Kidney epithelial cell (primary cell): ENCODE results near the gene VSTM1. TPM values are rescaled to one million over a fixed set of nuclear protein-coding genes. Genes with fewer than 3 reads are reported as not detected.
"Not testable (repeated sequence)": the region's sequence is repeated elsewhere in the genome, so short reads cannot be mapped to it uniquely, and the experiment has no call there.

Experiments
- DNase-seq: peaks from one replicate; pipeline ENCODE4 v3.0.0-alpha.2; 2010; ENCODE audit warnings: low read depth
- H3K27me3 ChIP-seq: 2 replicates; pipeline ENCODE4 v1.6.0; 2011; ENCODE audit warnings: low read length; ENCODE audit not compliant: control insufficient read depth, insufficient read depth
- H3K36me3 ChIP-seq: 2 replicates; pipeline ENCODE4 v1.5.1; 2011; ENCODE audit warnings: low read length; ENCODE audit not compliant: control insufficient read depth, insufficient read depth
- H3K4me3 ChIP-seq: 2 replicates; pipeline ENCODE4 v1.5.1; 2011; ENCODE audit warnings: low read depth, mild to moderate bottlenecking, control low read depth, low read length
- total RNA-seq: library from RNA; depleted of rRNA; stranded (reverse); fragments of >200 nt; gene quantifications from 2 replicates; pipeline ENCODE4 v1.2.3, GENCODE V29; 2015
- TF ChIP-seq, protein P1 (sequence below): IDR thresholded peaks from 2 replicates; pipeline ENCODE4 v1.5.1; 2011; ENCODE audit warnings: mild to moderate bottlenecking, moderate library complexity, low read length, control low read depth, inconsistent platforms; ENCODE audit not compliant: insufficient read depth, poor library complexity, severe bottlenecking

VSTM1 gene
- total RNA-seq, 1 donor from 2014 or later: not detected

DNA sequence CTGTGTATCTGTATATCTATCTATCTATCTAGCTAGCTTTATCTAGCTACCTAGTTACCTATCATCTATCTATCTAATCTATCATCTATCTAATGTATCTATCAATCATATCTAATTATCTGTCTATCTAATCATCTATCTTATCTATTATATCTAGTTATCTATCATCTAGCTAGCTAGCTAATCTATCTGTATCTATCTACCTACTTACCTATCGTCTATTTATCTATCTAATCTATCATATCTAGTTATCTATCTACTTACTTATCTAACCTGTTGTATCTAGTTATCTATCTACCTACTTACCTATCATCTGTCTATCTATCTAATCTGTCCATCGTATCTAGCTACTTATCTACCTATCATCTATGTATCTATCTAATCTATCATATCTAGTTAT, 17.9 kb downstream of the VSTM1 start:
- Histone ChIP-seq H3K36me3 (no peaks in the 10 kb centered on the region), H3K4me3 (no peak overlapping the region), H3K27me3 (no peaks in the 10 kb centered on the region)
- DNase-seq: no peak
- TF ChIP-seq, protein P1, sequence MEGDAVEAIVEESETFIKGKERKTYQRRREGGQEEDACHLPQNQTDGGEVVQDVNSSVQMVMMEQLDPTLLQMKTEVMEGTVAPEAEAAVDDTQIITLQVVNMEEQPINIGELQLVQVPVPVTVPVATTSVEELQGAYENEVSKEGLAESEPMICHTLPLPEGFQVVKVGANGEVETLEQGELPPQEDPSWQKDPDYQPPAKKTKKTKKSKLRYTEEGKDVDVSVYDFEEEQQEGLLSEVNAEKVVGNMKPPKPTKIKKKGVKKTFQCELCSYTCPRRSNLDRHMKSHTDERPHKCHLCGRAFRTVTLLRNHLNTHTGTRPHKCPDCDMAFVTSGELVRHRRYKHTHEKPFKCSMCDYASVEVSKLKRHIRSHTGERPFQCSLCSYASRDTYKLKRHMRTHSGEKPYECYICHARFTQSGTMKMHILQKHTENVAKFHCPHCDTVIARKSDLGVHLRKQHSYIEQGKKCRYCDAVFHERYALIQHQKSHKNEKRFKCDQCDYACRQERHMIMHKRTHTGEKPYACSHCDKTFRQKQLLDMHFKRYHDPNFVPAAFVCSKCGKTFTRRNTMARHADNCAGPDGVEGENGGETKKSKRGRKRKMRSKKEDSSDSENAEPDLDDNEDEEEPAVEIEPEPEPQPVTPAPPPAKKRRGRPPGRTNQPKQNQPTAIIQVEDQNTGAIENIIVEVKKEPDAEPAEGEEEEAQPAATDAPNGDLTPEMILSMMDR: no peak

- DNase-seq: no peak
- Histone ChIP-seq H3K27me3 (no peaks in the 10 kb centered on the region), H3K4me3 (no peak overlapping the region), H3K36me3 (no peaks in the 10 kb centered on the region)
- TF ChIP-seq, protein P1: no peak
These were observed 20.7 kb downstream of the VSTM1 start for GRCh38 chr19:54042989-54043388.

GRCh38 chr19:54041969-54042606, 21.6 kb downstream of the VSTM1 start:
- no peaks in the 10 kb centered on the region for H3K27me3 ChIP-seq
- no peak overlapping the region for H3K4me3 ChIP-seq
- TF ChIP-seq, protein P1: no peak
- DNase-seq: no peak
- no peaks in the 10 kb centered on the region for H3K36me3 ChIP-seq

DNA sequence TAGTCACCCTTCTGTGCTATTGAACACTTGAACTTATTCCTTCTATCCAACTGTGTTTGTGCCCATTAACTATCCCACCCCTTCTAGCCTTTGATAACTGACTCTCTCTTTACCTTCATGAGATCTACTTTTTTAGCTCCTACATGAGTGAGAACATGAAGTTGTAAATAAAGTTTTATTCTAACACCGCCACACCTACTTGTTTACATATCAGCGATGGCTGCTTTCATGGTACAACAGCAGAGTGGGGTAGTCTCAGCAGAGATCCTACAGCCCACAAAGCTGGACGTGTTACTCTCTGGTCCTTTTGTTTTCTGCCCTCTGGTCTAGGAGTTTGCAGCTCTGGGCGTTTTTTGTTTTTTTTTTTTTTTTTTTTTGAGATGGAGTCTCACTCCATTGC, 23.7 kb downstream of the VSTM1 start:
- no peaks in the 10 kb centered on the region for H3K27me3 ChIP-seq
- H3K4me3 ChIP-seq: no peak overlapping the region
- no peaks in the 10 kb centered on the region for H3K36me3 ChIP-seq
- no peak for DNase-seq
- TF ChIP-seq, protein P1: no peak

DNA sequence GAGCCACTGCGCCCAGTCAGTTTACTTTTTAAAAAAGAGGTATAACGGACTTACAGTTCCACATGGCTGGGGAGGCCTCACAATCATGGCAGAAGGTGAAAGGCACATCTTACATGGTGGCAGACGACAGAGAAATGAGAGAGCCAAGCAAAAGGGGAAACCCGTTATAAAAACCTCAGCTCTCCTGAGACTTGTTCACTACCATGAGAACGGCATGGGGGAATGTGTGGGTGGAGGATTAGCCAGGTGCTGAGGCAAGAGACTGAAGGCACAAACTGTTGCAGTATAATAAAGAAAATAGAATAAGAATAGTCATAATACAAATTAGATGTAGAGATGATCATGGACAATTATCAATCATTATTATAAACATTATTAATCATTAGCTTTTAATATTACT, 27.2 kb downstream of the VSTM1 start:
- not testable (repeated sequence) for H3K4me3 ChIP-seq, H3K27me3 ChIP-seq, DNase-seq, H3K36me3 ChIP-seq

DNA sequence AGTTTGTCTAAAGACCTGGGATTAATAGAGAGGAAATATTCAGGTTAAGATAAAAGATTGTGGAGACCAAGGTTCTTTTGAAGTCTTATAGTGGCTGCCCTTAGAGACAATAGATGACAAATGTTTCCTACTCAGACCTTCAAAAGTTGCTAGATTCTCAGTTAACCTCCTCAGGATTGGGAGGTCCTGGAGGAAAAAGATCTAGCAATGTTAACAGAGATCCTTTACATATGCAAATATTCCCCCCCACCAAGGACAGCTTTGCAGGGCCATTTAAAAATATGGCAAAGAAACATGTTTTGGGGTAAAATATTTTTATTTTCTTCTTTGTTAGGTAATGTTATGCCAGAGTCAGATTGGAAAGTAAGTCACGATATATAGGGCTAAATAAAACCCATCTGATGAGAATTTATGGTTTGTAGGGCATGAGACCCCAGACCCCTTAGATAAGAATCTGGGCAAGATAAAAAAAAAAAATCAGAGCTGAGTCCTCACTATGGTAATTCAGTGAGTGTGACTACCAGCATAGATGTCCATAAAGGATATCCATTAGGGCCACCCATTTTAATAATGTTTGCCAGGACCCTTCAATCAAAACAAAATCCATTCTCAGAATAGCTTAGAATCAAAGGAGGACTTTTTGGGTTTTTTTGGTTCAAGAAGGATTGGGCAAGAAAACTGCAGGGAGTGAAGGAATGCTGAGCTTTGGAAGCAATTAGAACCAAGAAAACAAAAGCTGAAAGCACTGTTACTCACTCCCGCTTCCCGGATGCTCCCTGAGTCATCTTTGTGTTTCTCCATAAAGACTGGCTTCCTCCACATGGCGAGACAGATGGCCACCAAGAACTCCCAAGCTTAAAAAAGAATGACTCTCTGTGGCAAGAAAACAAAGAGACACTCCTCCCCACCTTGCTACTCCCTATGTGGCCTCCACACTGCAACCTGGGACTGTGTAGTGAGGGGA, 28.2 kb downstream of the VSTM1 start:
- peak; percentile 23 for DNase-seq
- TF ChIP-seq, protein P1: no peak
- Histone ChIP-seq H3K4me3 (no peak overlapping the region), H3K36me3 (no peaks in the 10 kb centered on the region), H3K27me3 (no peaks in the 10 kb centered on the region)
